CMK (cell line): Measurements from ENCODE around the gene DOCK4.
"Not testable (repeated sequence)": the region's sequence is repeated elsewhere in the genome, so short reads cannot be mapped to it uniquely, and the experiment has no call there.

Experiments
- DNase-seq: peaks from one replicate; pipeline ENCODE4 v3.0.0-alpha.2; 2010; ENCODE audit warnings: low read depth

DOCK4 gene

DNA sequence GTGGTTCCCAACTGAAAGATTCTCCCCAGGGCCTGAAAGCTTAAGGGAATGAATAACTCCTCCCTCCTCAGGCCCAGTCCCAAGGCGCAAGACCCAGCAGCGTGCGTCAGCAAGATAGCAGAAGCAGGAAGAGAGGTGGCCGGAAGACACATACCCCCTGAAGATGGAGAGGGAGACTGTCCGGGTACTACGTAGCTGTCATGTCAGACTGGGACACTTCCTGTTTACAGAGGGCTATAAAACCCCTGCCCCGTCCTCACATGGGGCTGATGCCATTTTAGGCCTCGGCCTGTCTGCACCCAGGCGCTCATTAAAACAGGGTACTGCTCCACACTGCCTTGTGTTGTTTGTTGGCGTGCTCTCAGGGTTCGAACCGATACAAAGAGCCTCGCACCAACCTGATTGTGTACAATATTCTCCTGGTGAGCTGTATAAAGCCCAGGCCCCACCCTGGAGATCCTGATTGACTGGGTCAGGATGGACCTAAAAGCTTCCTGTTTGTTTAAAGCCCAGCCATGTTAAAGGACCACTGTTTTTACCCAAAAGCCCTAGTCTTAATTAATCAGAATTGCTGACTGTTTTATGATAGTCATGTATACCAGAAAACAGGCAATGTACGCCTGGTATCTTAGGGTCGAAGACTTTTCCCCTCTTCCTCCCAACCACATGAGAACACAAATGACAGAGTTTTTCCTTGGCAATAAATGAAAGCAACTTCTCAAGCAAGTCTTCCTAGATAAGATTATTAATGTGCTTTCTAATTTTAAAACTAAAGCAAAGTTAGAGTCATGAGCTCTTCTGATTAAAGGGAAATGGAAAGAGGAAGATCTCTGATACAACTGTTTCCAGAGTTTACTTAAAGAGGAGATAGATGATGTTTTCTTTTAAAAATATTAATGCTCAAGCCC is 251.5 kb downstream of the DOCK4 start:
- no peak for DNase-seq

DNA sequence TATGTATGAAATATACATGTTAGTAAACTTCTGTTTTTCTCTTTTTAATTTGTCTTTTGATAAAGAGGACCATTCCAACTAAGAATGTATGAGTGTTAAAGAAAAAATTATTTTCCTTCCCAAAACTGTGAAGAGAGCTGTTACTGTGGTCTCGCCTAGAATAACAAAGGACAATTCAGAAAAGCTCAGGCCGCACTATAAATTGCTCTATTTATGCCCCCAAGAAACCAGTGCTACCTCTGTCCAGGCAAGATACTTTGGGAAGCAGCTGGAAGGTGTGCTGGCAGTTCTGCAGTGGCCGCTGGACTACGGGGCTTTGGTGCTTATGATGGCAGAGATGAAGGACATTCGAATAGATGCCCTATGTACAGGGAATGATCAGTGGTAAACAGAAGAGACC is 252.1 kb downstream of the DOCK4 start:
- DNase-seq, result no peak

DNA sequence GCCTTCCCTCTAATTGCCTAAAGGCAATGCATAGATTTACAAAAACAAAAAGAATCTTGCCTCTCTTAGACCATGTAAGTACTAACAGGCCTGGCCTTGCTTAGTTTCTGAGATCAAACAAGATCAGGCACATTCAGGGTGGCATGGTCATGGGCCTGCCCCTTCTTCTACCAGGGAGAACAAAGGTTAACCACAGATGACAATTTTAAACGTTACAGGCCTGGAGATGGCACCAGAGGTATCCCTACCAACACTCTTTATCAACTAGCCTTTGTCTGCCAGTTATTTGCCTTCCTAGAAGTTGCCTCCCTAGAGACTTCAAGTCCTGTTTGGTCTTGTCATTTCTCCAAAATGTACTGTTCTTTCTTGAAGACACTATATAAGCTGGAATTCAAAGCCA is 252.6 kb downstream of the DOCK4 start:
- DNase-seq, result no peak

DNA sequence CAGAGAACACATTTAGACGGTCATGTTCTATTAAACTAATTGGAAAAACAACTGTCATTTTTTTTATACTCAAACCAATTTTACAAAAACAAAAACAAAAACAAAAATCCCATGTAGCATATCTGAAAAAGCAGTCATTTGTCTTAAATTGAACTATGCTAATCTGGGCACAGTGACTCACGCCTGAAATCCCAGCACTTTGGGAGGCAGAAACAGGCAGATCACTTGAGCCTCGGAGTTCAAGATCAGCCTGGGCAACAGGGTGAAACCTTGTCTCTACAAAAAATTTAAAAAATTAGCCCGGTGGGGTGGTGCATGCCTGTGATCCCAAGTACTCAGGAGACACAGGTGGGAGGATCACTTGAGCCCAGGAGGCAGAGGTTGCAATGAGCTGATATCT is 253.4 kb downstream of the DOCK4 start:
- DNase-seq, result no peak

DNA sequence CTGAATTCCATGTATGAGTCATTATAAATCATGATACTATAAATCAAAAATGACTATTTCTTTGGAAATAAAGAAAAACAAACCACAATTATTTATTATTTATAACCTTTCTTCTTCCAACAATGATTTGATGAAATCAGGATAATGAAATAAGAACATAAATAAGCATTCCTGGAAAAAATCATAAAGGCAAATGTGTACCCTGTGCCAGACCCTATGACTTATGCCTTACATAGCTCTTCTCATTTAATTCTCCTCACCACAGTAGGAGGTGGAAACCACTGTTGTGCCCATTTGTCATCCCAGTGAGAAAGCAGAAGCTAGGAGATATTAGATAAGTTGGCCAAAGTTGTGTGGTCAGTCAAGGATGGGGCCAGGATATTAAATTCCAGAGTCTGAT is 255.1 kb downstream of the DOCK4 start:
- no peak for DNase-seq

GRCh38 chr7:111942450-111943081 is 263.6 kb downstream of the DOCK4 start:
- DNase-seq, result no peak

- no peak for DNase-seq
Measured at GRCh38 chr7:111937163-111937562, 269.0 kb downstream of the DOCK4 start.

DNA sequence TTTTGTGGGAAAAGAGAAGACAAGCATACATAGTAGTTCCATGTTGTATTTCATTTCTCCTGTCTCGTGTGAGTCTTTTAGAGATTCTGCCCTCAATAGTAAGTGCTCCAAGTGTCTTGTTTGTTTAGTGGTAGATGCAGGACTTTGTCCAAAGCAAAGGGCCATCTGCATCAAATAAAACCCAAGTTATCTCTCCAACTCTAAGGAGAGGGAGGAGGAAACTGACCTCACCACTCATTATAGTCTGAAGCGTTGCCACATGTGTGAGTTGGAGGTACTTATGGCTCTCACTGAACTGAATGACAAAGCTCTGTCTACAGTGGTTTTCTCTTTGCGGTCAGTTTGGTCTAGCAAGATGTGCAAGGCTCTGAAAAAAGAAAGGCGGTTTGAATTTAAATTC is 272.6 kb downstream of the DOCK4 start:
- DNase-seq, result no peak

- DNase-seq, result no peak
Measured at GRCh38 chr7:111931958-111932357, 274.2 kb downstream of the DOCK4 start.

DNA sequence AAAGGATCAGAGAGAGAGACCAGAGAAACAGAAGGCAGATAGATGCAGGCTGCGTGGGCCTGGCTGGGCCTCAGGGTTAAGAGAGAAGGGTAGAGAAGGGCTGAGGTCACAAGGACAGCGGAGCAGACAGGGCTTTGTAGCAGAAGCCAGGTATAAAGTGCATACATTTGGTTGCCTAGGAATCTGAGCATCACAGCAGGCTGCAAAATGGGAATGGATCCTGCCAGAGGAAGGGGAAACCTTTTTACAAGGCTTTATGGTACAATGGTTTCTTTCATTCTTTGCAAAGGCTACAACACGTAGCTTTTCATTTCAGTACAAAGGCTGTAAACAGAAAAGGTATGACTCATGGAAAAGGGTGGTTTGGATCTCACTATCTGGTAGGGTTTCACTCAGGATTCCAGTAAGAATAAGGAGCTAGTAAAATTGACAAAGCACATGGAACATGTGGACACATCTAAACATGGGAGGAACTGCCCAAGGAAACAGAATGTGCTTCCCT is 275.1 kb downstream of the DOCK4 start:
- no peak for DNase-seq

DNA sequence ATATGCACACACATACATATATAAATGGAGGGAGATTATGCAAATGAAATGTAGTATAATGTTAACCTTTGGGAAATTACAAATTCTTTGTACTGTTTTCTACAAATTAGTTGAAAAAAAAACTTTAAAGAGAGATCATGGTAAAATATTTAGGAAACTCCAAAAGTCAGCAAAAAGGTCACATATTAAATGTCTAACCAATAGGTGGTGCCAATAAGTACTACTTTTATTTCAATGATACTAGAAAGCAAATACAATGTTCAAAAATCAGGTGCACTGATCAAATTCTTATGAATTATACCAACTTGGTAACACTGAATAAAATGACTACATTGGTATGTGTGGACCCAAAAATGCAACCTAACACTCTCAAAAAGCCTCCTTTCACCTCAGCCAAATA is 276.9 kb downstream of the DOCK4 start:
- no peak for DNase-seq

DNA sequence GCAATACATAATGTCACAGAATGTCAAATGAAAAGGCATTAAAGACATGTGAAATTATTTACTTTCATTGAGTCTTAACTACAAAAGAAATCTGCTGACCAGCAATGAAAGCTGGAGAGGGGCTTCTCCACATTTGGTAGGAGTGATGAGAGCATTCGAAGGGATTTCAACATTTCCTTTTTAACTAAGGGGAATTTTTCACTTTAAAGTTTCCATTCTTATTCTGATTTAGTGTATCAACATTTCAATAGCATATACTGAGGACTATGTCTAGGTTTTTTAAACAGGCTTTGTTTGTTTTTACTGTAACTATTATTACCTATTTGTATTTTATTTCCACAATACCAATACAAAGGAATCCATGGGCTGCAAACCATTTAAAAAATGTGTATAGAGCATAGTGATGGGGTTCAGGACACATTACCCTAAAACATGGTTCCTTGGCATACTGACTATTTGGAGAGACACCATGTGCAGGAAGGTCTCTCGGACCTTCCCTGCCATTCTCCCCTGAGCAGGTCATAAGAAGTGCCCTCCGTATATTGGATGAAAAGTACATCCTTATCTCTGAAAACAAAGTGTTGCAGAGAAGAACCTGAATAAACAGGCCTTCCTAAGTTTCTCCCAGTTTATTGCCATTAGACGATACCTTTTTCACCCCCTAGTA is 278.7 kb downstream of the DOCK4 start:
- no peak for DNase-seq

DNA sequence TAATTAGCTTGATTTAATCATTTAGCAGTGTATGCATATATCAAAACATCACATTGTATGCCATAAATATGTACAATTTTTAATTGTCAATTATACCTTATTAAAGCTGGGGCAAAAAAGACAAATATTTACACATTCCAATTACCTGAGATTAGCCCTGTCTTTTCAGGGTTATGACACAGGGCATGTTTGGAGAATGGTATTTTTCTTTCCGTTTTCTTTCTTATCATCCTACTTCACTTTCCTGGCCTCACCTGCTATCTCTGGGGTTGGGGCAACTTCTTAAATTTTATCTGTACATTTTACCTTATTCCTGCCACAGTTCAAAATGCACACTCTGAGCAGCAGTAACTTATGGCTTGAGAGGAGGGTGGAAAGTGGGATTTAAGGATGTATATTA is 285.9 kb downstream of the DOCK4 start:
- no peak for DNase-seq

GRCh38 chr7:111919631-111920179 is 286.5 kb downstream of the DOCK4 start:
- no peak for DNase-seq

DNA sequence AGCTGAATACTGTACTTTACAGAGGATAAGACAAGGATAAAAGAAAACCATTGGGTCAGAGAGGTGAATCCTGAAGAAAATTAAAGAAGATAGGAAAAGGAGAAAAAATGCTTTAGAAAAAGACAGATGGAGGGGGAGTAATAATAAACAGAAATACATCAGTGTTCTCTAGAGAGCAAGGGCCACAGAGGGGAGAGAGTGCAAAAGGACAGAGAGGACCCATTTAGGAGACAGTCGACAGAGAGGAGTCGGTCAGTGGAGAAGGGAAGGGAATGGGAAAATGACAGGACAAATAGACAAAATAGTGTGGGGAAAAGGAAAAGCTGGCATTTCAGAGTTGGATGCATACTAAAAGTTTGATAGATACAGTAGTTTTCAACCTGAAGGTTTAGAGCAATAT is 287.0 kb downstream of the DOCK4 start:
- no peak for DNase-seq

GRCh38 chr7:111918461-111918860 is 287.7 kb downstream of the DOCK4 start:
- no peak for DNase-seq

GRCh38 chr7:111917404-111917803 is 288.8 kb downstream of the DOCK4 start:
- DNase-seq, result not testable (repeated sequence)

GRCh38 chr7:111914291-111914690 is 291.9 kb downstream of the DOCK4 start:
- no peak for DNase-seq

DNA sequence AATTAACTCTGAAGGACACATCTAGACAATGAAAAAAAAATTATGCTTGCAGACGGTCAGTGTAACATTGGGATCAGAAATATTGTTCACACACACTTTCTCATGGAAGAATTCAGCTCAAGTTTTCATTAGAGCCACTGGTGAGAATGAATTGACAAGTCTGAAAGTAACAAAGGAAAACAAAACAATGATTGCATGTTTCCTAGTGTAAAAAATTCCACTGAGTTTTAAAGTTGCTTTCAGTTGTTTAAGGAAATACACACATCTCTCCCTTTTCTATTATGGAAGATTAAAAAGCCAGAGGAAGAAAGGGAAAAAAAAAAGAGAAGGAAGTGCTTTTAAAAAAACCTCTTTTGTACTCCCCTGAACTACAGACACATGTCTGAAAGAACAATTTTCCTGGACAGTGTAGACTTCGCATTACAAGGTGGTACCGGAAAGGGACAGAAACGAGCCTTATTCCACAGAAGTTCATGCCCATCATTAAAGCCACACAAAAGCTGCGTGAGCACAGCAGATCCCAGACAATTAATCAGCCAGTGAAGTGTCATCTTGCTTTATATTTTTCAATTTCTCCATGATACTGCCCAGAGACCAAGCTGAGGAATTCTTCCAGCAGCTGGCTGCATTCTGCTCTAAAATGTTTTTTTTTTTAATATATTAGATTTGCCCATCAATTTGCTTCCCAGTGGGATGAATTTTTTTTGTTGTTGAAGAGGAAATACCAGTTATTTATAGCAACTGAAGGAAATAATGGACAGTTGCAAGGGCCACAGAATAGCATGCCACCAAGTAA is 294.8 kb downstream of the DOCK4 start:
- DNase-seq, result no peak

- DNase-seq, result no peak
Measured at GRCh38 chr7:111910656-111911055, 295.5 kb downstream of the DOCK4 start.

DNA sequence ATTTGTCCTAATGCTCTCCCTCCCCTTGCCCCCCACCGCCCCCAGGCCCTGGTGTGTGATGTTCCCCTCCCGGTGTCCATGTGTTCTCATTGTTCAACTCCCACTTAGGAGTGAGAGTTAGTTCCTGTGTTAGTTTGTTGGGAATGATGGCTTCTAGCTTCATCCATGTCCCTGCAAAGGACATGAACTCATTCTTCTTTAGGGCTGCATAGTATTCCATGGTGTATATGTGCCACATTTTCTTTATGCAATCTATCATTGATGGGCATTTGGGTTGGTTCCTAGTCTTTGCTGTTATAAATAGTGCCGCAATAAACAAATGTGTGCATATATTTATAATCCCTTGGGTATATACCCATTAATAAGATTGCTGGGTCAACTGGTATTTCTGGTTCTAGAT is 297.5 kb downstream of the DOCK4 start:
- not testable (repeated sequence) for DNase-seq

- no peak for DNase-seq
Measured at GRCh38 chr7:111903797-111904196, 302.4 kb downstream of the DOCK4 start.
